Stomach (tissue), 4 donors: Measurements from ENCODE around the gene DOCK1.

Experiments
- CTCF ChIP-seq, 7 experiments: fragments of 450-650 bp in 4 of 7; fragments of 200-600 bp in 3 of 7; sonication (generic) in 3 of 7; IDR thresholded peaks; one replicate each; pipeline ENCODE4 v1.5.1; 2016 to 2019; ENCODE audit warnings: antibody characterized with exemption in 7 of 7, control low read depth in 2 of 7, mild to moderate bottlenecking in 1 of 7
- POLR2AphosphoS5 ChIP-seq, 3 donors: sonication (generic); formaldehyde crosslinking; IDR thresholded peaks; one replicate each; pipeline ENCODE4 v1.6.1; 2016; ENCODE audit warnings: antibody characterized with exemption in 3 of 3

GRCh38 chr10:127079392-127079791, 174.2 kb downstream of the DOCK1 start:
- no peak for TF ChIP-seq CTCF (IDR thresholded peaks at IDR 0.05)
- no peak for TF ChIP-seq POLR2AphosphoS5 (IDR thresholded peaks at IDR 0.05)
